ENCODE measurements around the gene PARD3B. TPM values are rescaled to one million over a fixed set of nuclear protein-coding genes. Genes with fewer than 3 reads are reported as not detected.

PARD3B gene
- total RNA-seq, 1 experiment from 2014 or later: 6.4 TPM

DNA sequence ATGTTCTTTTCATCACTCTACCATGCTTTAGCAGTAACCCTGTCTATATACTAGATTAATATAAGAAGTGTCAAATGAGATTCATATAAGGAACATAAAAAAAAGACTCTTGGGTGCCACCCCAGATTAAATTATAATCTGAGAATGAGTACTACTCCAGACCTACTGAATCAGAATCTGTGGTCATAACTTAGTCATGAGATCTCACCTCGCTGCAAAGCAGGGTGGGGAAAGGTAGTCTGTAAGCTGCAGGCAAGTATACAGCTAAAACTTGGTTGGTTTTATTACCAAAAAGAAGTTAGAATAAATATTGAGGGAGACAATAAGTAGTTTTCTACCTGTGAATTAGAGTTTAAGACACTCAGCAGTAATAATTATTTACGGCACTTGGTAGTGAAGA, 175.6 kb downstream of the PARD3B start:
- Histone ChIP-seq H3K9ac (ENCODE audit: extremely low read depth, insufficient read length, low read length) (no peak overlapping the region), H2AK5ac (ENCODE audit: insufficient read length, low read length) (no peak overlapping the region), H3K4me1 (ENCODE audit: insufficient read depth, low read length) (peaks cover 2% of the 10 kb centered on the region; the same call in 1 of the 2 replicates), H3T11ph (ENCODE audit: low read length) (no peak overlapping the region), H2BK5ac (ENCODE audit: insufficient read length, low read length) (no peak overlapping the region), H3K79me1 (ENCODE audit: insufficient read depth, low read depth, low read length, poor library complexity, severe bottlenecking) (no peaks in the 10 kb centered on the region), H3K79me2 (ENCODE audit: insufficient read depth, low read length) (no peaks in the 10 kb centered on the region), H2AFZ (ENCODE audit: low read length) (no peak overlapping the region), H2BK20ac (ENCODE audit: low read depth, low read length, poor library complexity, severe bottlenecking) (no peak overlapping the region), H3K23me2 (ENCODE audit: insufficient read length, low read depth, low read length, poor library complexity, severe bottlenecking) (no peaks in the 10 kb centered on the region), H4K5ac (ENCODE audit: insufficient read length, low read depth, low read length) (no peak overlapping the region), H4K20me1 (ENCODE audit: control insufficient read depth, insufficient read depth, insufficient read length) (no peaks in the 10 kb centered on the region), H3K23ac (ENCODE audit: insufficient read length, low read depth, low read length) (no peak overlapping the region), H3K18ac (ENCODE audit: insufficient read length, low read depth, low read length) (no peak overlapping the region), H3K56ac (ENCODE audit: insufficient read length, low read depth, low read length) (no peak overlapping the region), H4K91ac (ENCODE audit: insufficient read length, low read depth, low read length) (no peak overlapping the region), H3K27me3 (ENCODE audit: insufficient read depth, low read length) (no peaks in the 10 kb centered on the region), H2BK12ac (ENCODE audit: insufficient read length, low read depth, low read length) (no peak overlapping the region), H2BK120ac (ENCODE audit: low read depth, low read length, poor library complexity, severe bottlenecking) (no peak overlapping the region), H2BK15ac (ENCODE audit: low read depth, low read length) (no peak overlapping the region), H4K8ac (replicated peaks; ENCODE audit: insufficient read length, low read depth, low read length) (no peak overlapping the region), H3K4me2 (ENCODE audit: insufficient read depth, insufficient read length, low read length) (no peak overlapping the region), H3K27ac (ENCODE audit: insufficient read length, low read depth, low read length) (no peak overlapping the region), H3K14ac (ENCODE audit: insufficient read depth, low read length) (no peak overlapping the region), H3K4ac (ENCODE audit: low read depth, low read length) (no peak overlapping the region), H3K9me3 (ENCODE audit: control insufficient read depth, low read depth, low read length) (no peaks in the 10 kb centered on the region)
- no CpG with 5 or more reads among the region's 2 CpGs for WGBS (ENCODE audit: extremely low coverage, insufficient read length, low lambda C conversion rate)
- Mint-ChIP-seq H3K4me3 (no peak overlapping the region), H3K27ac (no peak overlapping the region), H3K27me3 (ENCODE audit: low read depth) (no peaks in the 10 kb centered on the region), H3K4me1 (peaks cover 4 to 6% of the 10 kb centered on the region in 2 experiments), H3K9me3 (no peaks in the 10 kb centered on the region), H3K36me3 (ENCODE audit: insufficient read depth in 1 of 3, low read depth in 3 of 3) (no peaks in the 10 kb centered on the region)
- no peak for DNase-seq
- TF ChIP-seq, protein P1, sequence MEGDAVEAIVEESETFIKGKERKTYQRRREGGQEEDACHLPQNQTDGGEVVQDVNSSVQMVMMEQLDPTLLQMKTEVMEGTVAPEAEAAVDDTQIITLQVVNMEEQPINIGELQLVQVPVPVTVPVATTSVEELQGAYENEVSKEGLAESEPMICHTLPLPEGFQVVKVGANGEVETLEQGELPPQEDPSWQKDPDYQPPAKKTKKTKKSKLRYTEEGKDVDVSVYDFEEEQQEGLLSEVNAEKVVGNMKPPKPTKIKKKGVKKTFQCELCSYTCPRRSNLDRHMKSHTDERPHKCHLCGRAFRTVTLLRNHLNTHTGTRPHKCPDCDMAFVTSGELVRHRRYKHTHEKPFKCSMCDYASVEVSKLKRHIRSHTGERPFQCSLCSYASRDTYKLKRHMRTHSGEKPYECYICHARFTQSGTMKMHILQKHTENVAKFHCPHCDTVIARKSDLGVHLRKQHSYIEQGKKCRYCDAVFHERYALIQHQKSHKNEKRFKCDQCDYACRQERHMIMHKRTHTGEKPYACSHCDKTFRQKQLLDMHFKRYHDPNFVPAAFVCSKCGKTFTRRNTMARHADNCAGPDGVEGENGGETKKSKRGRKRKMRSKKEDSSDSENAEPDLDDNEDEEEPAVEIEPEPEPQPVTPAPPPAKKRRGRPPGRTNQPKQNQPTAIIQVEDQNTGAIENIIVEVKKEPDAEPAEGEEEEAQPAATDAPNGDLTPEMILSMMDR (conservative IDR thresholded peaks at IDR 0.05): no peak

Data from H9 (cell line).